Middle frontal gyrus (tissue), 1 donor: ENCODE results near the gene SLC13A3.

Experiments
- DNase-seq: peaks from one replicate; pipeline ENCODE4 v3.0.0-alpha.2; 2015; ENCODE audit warnings: low spot score; ENCODE audit errors: extremely low spot score

Gene SLC13A3

GRCh38 chr20:46637020-46637419 is 14.2 kb downstream of the SLC13A3 start:
- DNase-seq: no peak

DNA sequence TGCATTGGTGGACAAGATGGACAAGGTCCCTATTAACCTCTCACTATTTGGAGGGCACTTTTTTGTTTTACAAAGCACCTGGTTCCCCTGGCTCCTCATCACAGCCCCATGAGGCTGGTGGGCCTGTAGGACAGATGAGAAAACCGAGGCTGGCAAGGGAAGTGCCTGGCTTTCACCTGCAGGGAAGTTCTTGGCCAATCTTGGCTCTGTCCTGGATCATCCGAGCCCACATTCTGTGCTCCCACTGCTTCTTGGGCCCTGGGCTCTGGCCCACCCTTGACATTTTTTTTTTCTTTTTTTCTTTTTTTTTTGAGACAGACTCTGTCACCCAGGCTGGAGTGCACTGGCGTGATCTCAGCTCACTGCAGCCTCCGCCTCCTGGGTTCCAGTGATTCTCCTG is 14.7 kb downstream of the SLC13A3 start:
- no peak for DNase-seq

- no peak for DNase-seq
These were observed 15.6 kb downstream of the SLC13A3 start for GRCh38 chr20:46635514-46636136.

DNA sequence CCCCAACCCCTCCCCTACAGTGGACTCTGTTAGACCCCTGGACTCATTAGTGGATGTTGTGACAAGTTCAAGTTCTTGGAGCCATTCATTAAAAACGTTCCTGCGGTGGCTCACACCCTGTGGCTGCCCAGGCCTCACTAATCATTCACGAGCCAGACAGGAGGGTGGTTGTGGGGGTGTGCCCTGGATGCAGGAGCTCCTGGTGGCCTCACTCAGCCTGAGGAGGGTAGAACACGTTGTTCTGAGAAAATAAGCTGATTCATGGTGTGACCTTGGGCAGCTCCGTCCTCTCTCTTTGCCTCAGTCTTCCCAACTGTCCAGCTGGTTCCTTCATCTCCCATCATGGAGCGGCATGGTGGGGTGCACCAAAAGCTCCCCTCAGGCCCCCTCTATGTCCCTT is 16.7 kb downstream of the SLC13A3 start:
- DNase-seq: no peak

DNA sequence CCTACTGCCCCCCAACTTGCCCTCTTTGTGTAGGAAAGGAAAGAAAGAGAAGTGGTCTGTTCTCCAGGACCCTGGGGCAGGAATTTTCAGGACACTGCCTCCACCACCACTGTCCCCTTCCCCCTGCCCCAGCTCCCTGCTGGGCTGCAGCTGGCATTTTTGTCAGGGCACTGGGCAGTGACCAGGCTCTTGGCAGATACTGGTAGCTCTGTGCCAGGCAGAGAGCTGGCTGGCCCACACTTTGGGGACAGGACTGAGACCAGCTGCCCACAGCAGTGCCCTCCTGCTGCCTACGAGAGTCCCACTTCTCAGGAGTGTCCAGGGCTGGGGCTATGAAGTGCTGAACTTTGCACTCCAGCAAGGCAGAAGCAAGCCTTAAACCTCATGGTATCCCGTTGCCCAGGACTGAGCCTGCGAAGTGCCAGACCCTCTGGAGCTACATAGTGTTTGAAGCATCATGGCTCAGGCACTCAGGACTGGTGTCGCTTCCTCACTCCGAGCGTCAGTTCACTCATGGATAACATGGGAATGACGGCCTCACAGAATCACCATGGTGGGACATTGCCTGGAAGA is 19.3 kb downstream of the SLC13A3 start:
- no peak for DNase-seq

DNA sequence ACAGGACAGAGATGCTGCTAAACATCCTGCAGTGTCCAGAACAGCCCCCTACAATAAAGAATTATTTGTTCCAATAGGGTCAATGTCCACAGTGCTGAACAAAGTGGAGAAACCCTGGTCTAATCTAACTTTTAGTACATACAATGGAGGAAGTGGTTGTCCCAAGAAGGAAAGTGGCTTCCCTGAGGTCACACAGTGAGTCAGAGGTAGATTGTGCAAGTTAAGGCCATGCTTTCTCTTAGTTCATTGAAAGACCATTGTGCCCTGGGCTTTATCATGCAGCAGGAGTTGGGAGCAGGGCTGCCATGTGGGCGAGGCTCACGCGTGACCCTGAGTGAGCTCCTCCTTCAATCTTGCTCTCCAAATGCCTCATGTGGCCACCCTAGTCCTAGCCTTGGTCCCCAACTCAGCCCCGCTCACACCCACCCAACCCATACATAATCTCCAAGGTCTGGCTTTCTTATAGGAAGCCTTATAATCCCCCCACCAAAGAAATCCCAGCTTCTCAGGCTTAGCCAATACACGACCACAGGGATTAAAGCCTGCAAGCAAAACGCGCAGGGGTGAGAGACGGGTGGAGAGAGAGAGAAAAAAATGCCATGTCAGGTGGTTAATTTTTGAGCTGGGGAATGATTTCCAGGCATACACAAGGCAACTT is 19.9 kb downstream of the SLC13A3 start:
- no peak for DNase-seq

DNA sequence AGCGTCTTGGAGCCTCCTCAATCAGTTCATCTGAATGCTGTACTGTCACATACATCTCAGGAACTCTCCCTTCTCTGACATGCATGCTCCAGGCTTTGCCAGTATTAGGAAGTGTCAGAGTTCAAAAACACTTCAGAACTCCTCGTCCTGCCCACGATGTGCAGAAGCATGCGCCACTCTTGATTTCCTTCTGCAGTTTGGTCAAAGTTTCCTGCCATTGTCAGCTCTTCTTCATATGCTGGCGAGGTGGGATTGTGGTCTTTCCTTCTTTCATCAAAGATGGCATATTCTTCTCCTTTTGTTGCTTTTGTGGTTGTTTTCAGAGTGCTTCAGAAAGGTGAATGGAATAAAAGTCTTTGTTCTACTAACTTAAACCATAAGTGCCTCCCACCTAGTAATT is 21.0 kb downstream of the SLC13A3 start:
- no peak for DNase-seq

- DNase-seq: no peak
These were observed 21.9 kb downstream of the SLC13A3 start for GRCh38 chr20:46629341-46629740.

- DNase-seq: no peak
These were observed 24.0 kb downstream of the SLC13A3 start for GRCh38 chr20:46627234-46627633.

GRCh38 chr20:46626758-46627157 is 24.5 kb downstream of the SLC13A3 start:
- DNase-seq: no peak

DNA sequence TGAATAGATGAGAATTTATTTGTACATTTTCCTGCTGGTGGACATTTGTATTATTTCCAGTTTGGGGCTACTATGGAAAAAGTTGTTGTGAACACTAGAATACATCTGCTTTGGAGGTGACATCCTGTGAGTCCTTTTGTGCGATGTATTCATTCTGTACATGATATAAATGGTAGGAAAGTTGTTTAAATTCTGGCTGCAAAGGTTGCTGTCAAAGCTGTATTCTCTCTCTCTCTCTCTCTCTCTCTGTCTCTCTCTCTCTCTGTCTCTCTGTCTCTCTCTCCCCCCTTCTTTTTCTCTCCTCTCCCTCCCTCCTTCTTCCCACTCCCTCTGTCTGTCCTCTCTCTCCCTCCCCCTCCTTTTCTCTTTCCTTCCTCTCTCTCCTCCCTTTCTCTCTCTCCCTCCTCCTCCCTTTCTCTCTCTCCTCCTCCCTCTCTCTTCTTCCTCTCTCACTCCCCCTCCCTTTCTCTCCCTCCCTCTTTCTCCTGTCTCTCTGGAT is 25.3 kb downstream of the SLC13A3 start:
- no peak for DNase-seq

- no peak for DNase-seq
These were observed 26.3 kb downstream of the SLC13A3 start for GRCh38 chr20:46624946-46625345.

- DNase-seq: no peak
These were observed 29.1 kb downstream of the SLC13A3 start for GRCh38 chr20:46622165-46622564.

DNA sequence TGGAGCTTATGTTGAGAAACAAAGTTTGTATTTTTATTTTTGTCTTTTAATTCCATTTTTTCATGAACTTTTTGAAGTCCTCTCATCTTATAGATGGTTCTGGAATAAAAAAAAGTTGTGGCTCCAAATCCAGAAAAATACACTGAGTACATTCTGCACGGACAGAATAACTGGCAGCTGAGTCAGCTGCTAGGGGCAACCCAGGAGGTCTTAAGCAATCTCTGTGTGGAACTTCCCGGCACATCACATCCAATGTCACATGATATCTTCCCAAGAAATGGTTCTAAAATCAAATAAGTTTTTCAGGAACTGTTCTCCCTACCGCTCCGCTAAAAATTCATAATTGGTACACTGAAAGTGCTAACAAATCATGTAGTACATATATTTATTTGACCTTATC is 29.8 kb downstream of the SLC13A3 start:
- DNase-seq: no peak

GRCh38 chr20:46619445-46619844 is 31.8 kb downstream of the SLC13A3 start:
- no peak for DNase-seq

DNA sequence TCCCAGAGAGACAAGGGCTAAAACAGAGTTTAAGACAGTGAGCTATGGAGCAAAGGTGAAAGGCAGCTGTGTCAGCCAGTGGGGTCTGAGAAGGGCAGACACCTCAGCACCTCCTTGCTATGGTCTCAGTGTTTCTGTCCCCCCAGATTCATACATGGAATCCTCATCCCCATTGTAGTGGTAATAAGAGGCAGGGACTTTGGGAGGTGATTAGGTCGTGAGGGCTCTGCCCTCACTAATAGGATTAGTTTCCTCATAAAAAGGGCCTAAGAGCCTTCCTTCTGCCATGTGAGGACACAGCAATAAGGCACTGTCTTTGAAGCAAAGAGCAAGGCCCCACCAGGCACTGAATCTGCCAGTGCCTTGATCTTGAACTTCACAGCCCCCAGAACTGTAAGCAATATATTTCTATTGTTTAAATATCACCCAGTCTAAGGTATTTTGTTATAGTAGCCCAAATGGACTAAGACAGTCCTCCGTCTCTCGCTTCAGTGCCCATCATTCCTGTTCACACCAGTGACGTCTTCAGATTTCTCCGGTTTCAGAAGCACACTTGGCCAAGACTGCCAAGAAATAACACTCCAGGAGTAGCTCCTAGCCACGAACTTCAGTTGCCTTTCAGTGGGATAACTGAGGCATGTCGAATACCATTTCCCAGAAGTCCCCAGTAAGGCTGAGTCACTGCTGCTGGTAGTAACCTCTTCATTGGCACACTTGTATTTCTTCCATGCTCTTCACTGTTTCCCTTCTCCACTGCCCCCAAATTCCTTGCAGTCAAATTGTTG is 32.8 kb downstream of the SLC13A3 start:
- DNase-seq: no peak

GRCh38 chr20:46614503-46614902 is 36.8 kb downstream of the SLC13A3 start:
- DNase-seq: no peak

GRCh38 chr20:46610145-46610544 is 41.1 kb downstream of the SLC13A3 start:
- no peak for DNase-seq

GRCh38 chr20:46609043-46609442 is 42.2 kb downstream of the SLC13A3 start:
- no peak for DNase-seq

DNA sequence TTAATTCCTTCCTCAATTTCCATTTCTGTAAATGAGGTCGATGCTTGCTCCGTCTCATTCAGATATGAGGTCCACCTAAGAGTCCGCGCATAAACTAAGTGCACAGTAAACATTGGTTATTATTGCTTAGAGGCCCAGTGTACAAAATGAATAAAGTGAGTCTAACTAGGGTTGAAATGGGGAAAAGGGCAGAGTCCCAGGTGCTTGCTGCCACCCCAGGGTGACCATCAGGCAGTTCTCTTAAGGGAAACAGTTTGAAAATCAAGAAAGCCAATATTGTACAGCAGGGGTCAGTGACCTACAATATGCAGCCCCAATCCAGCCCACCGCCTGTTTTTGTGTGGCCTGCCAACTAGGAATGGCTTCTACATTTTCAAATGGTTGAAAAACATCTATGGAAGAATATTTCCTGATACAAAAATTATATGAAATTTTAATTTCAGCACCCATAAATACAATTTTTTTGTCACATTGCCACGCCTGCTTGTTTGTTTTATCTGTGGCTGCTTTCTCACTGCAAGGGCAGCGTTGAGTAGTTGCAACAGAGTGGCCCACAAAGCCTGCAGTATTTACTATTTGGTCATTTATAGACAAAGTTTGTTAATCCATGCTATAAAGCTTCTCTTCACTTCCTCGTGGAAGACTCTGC is 43.3 kb downstream of the SLC13A3 start:
- DNase-seq: no peak

GRCh38 chr20:46607191-46607848 is 43.9 kb downstream of the SLC13A3 start:
- DNase-seq: no peak
